HG03025 (cell line): ENCODE measurements around the gene ALDH1A1.

ENCODE experiments used
- ATAC-seq: cut with Tn5 transposase; IDR thresholded peaks from one replicate; pipeline ENCODE4 v1.9.1; 2021; ENCODE audit warnings: mild to moderate bottlenecking, moderate library complexity; ENCODE audit not compliant: unreplicated experiment, low FRiP score

ALDH1A1 gene

DNA sequence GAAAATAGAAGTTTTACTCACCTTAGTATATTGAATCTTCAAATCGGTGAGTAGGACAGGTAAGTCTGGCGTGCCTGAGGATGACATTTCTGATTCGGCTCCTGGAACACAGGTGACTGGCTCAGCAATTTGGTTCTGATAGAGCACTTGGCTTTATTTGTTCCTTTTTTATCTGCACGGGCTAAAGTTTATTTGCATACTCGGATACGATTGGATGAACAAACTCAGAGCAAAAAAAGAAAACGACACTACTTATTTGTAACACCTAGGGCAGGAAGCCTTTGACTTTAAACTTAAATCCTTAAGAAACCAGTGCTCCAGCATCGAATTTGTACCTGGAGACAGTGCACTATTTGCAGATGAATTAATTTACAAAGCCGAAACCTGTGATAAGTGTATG, at the start of gene ALDH1A1:
ALDH1A1 (minus strand) TSS at position 140 of the 400 bp plus-strand sequence; CDS start at position 87, 53 bp downstream.
- no peak for ATAC-seq

GRCh38 chr9:73001860-73002259, 49.0 kb upstream of the ALDH1A1 start:
- ATAC-seq, result no peak

DNA sequence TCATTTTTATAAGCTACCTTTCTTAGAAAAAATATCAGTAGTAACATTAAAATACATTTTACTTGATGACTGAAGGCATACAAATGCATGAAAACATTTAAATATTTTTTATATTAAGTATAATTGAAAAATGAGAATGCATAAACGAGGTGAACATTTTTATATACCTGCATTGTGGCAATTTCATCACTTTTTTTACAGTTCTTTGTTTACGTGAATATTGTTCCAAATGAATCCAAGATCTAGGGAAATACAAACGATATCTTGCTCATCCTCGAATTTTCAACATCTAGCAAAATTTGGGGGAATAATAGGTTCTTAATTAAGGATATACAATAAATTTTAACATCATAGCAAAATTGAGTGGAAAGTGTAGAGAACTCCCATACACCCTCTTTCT, 45.5 kb upstream of the ALDH1A1 start:
- no peak for ATAC-seq

GRCh38 chr9:72997387-72997995, 44.6 kb upstream of the ALDH1A1 start:
- ATAC-seq, result no peak

GRCh38 chr9:72996684-72997314, 43.9 kb upstream of the ALDH1A1 start:
- ATAC-seq, result no peak

GRCh38 chr9:72996114-72996513, 43.3 kb upstream of the ALDH1A1 start:
- no peak for ATAC-seq

DNA sequence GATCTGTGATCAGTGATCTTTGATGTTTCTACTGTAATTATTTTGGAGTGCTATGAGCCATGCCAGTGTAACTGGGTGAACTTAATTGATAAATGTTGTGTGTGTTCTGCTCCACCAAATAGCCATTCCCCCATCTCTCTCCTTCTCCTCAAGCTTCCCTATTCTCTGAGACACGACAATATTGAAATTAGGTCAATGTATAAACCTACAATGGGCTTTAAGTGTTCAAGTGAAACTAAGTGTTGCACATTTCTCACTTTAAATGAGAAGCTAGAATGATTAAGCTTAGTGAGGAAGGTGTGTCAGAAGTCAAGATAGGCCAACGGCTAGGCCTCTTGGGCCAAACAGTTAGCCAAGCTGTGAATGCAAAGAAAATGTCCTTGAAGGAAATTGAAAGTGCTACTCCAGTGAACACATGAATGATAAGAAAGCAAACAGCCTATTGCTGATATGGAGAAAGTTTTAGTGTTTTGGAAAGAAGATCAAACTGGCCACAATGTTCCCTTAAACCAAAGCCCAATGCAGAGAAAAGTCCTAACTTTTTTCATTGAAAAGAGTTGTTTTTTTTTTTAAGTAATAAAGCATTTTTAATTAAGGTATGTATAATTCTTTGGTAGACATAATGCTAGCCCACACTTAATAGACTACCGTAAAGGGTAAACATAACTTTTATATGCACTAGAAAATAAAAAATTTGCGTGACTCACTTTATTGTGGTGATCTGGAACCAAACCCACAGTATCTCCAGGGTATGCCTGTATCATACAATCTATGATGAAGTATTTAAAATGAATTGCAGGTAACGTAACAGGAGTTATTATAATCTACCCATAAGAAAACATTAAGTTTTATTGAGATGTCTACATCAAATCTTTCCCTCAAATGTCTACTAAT, 42.5 kb upstream of the ALDH1A1 start:
- ATAC-seq, result no peak

DNA sequence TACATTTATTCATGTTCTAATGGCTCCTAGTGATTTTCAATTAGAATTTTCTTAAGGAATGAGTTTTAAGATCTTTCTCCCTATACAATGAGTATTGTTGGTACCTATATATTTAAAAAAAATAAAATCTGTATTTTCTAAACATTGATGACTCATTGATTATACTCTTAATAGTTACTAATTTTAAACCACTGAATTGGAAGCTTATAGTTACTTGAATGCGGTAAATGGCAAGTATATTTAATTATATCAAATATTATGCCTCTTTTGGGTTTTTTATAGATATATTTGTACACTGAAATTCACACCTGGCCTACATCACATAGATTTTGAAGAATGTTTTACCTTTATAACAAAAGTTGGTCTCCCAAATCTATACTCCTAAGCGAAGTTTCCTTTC, 38.9 kb upstream of the ALDH1A1 start:
- ATAC-seq, result no peak

DNA sequence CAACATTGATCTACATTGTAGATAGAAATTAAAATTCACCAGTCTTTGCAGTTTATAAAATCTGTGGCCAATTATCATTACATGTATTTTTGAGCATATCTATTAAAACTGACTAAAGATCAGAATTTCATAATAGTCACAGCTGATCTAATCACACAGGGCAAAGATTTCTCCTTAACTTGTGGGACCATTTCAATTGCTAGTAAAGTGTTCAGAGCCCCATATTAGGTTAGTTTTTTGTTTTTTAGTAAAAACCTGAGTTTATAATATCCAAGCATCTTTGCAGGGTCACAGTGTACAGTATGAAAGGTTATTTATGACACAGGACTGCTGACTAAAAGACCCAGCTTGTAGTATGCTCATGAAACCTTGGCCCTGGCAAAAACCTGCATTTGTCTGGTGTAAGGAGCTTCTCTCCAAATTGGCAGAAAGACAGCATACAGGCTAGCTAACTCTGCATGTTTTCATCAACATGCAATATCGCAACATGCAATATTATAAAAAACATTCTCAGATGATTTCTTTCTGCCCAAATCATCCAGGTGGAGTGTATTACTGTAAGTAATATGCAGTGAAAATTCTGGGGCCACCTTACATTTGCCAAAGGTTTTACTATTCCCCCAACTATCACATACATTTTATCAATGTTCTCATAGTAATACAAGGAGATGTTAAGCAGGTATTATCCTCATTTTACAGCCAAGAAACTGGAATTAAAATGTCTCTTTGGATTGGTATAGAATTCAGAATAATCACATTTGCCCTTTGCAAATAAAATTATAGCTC, 37.7 kb upstream of the ALDH1A1 start:
- ATAC-seq, result no peak

GRCh38 chr9:72986522-72987116, 33.8 kb upstream of the ALDH1A1 start:
- ATAC-seq, result no peak

- no peak for ATAC-seq
These were observed 32.9 kb upstream of the ALDH1A1 start for GRCh38 chr9:72985746-72986145.

- no peak for ATAC-seq
These were observed 32.1 kb upstream of the ALDH1A1 start for GRCh38 chr9:72984991-72985390.

- ATAC-seq, result no peak
These were observed 31.5 kb upstream of the ALDH1A1 start for GRCh38 chr9:72984226-72984947.

- ATAC-seq, result no peak
These were observed 30.8 kb upstream of the ALDH1A1 start for GRCh38 chr9:72983512-72984225.

- ATAC-seq, result no peak
These were observed 30.2 kb upstream of the ALDH1A1 start for GRCh38 chr9:72983056-72983455.

DNA sequence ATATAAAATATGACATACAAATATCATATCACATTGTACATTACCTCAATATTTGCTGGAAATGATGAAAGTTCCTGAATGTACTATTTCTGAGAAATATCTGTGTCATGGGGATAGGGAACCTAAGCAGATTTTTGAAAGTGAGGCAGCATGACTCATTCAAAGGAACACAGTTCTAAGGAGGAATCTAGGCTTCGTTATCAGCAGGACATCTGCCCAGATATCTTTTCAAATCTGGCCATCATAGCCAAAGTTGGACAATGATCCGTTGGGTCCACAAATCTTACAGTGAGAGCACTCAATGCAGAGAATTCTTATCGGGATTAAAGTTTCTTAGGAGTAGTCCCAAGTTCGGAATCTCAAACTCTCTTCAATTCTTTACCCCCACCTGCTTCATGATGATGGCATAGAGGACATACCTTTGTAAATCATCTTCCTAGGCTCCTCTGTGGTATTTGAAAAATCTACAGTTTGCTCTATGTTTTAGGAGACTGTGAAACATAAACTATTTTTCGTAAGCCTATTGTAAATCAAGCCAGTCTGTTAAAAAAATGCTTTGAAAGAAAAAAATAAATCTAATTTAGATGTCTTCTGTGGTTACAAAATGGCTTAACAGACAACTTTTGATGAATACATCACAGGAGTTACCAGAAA, 29.4 kb upstream of the ALDH1A1 start:
- ATAC-seq, result no peak

DNA sequence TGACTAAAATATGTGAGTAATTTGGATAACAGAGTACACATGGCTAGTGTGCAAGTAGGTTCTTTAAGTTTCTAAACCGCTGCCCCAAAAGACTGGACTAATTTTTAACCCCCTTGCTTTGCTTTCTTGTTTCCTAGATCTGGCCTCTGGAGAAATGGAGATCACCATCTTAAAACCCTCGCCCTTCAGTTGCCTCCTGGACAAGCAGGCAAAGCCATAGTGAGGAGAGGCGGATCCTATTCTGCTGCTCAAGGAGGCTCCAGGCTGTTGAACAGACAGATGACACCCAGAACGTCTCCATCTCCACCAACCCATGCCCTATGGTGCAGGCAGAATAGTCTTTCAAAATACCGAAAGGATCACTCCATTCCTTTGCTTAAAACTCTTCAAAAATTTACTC, 28.6 kb upstream of the ALDH1A1 start:
- ATAC-seq, result no peak

GRCh38 chr9:72980600-72981265, 27.9 kb upstream of the ALDH1A1 start:
- no peak for ATAC-seq
